HG02852 (cell line): ENCODE data around the gene BCL11A.

Experiments
- ATAC-seq: cut with Tn5 transposase; IDR thresholded peaks from one replicate; pipeline ENCODE4 v1.9.1; 2021; ENCODE audit warnings: mild to moderate bottlenecking, moderate library complexity; ENCODE audit not compliant: unreplicated experiment

The BCL11A gene

GRCh38 chr2:60472041-60472440 is 81.4 kb downstream of the BCL11A start:
- ATAC-seq, result no peak

GRCh38 chr2:60470340-60470739 is 83.1 kb downstream of the BCL11A start:
- ATAC-seq, result no peak

GRCh38 chr2:60469536-60470317 is 83.7 kb downstream of the BCL11A start:
- no peak for ATAC-seq

GRCh38 chr2:60468382-60469085 is 84.9 kb downstream of the BCL11A start:
- ATAC-seq, result no peak

GRCh38 chr2:60466161-60466702 is 87.2 kb downstream of the BCL11A start:
- ATAC-seq, result no peak

GRCh38 chr2:60465736-60466135 is 87.7 kb downstream of the BCL11A start:
- no peak for ATAC-seq

- no peak for ATAC-seq
Measured at GRCh38 chr2:60463249-60463648, 90.2 kb downstream of the BCL11A start.

- ATAC-seq, result no peak
Measured at GRCh38 chr2:60461421-60462108, 91.9 kb downstream of the BCL11A start.

GRCh38 chr2:60460577-60461420 is 92.7 kb downstream of the BCL11A start:
- no peak for ATAC-seq

- ATAC-seq, result no peak
Measured at GRCh38 chr2:60459851-60460250, 93.6 kb downstream of the BCL11A start.

GRCh38 chr2:60456115-60456770 is 97.2 kb downstream of the BCL11A start:
- ATAC-seq, result no peak

- no peak for ATAC-seq
Measured at GRCh38 chr2:60453872-60454271, 99.6 kb downstream of the BCL11A start.

GRCh38 chr2:60453301-60453700 is 100.2 kb downstream of the BCL11A start:
- ATAC-seq, result no peak

GRCh38 chr2:60450488-60450887 is 103.0 kb downstream of the BCL11A start:
- no peak for ATAC-seq

GRCh38 chr2:60447943-60448342 is 105.5 kb downstream of the BCL11A start:
- ATAC-seq, result no peak

GRCh38 chr2:60446413-60447267 is 106.8 kb downstream of the BCL11A start:
- peak; percentile 92 for ATAC-seq

- no peak for ATAC-seq
Measured at GRCh38 chr2:60445684-60446179, 107.7 kb downstream of the BCL11A start.

- no peak for ATAC-seq
Measured at GRCh38 chr2:60442608-60443007, 110.8 kb downstream of the BCL11A start.

- no peak for ATAC-seq
Measured at GRCh38 chr2:60441800-60442199, 111.7 kb downstream of the BCL11A start.
